VCaP (cell line): ENCODE measurements around the gene C5orf52.

Experiments
- H3K27ac ChIP-seq: fragments of 450-650 bp; 2 replicates; pipeline ENCODE4 v1.5.1; 2017
- CTCF ChIP-seq: fragments of 450-650 bp; conservative IDR thresholded peaks from 2 replicates; pipeline ENCODE4 v1.5.1; 2017; ENCODE audit warnings: mild to moderate bottlenecking, moderate library complexity

Gene C5orf52

GRCh38 chr5:157703736-157704135, 32.4 kb downstream of the C5orf52 start:
- H3K27ac ChIP-seq, result no peak overlapping the region
- no peak for TF ChIP-seq CTCF

GRCh38 chr5:157708866-157709265, 37.5 kb downstream of the C5orf52 start:
- no peak for TF ChIP-seq CTCF
- H3K27ac ChIP-seq, result peak overlapping the region; percentile 58

DNA sequence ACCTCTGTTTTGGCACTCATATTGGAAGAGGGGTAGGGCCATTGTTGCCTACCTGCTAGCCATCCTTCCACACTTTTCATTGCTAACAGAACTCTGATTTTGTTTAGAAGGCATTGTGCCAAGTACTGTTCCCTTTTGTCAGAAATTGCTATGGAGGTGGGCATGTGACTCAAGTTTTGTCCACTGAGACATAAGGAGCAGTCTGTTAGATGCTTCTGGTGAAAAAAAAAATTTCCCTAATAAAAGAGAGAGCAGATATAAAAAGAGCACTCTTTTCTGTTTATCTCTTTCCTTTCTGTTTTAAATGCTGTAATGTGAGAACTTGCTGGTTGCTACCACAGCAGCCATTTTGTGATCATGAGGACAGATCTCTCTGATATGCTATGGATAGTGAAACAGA, 38.0 kb downstream of the C5orf52 start:
- no peak for TF ChIP-seq CTCF
- H3K27ac ChIP-seq, result peak overlapping the region; percentile 58

DNA sequence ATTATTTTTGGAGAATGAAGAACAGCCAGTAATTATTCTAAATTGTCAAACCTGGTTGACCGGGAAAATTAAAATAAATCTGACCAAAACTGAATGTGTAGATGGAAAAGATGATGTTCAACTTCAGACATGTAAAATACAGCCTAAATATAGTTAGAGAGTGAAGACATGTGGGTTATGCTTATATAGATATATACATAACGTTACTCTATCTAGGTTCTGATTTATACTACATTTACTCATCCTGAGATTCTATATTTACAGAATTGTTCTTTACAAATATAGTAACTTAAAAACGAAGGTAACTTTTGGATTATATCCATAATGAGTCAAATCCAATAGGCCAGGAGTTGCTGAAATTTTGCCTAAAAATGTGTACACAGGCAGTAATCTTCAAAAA, 39.1 kb downstream of the C5orf52 start:
- no peak overlapping the region for H3K27ac ChIP-seq
- no peak for TF ChIP-seq CTCF

DNA sequence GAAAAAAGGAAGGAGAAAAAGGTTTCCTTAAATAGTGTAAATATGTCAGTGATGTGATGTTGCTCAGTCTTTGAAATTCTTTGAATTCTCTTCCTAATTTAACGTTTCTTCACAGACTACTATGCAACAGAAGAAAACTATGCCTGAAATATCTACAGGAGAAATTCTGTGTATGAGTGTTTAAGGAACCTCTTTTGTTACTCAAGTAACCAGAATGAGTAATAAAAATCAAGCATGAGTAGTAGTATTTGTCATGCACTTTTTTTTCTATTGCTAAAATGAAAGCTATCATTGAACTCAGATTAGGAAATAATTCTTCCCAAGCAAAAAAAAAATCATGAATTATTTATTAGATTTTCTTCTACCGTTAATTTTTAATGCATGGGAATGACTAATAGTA, 39.5 kb downstream of the C5orf52 start:
- H3K27ac ChIP-seq, result no peak overlapping the region
- TF ChIP-seq CTCF, result no peak

DNA sequence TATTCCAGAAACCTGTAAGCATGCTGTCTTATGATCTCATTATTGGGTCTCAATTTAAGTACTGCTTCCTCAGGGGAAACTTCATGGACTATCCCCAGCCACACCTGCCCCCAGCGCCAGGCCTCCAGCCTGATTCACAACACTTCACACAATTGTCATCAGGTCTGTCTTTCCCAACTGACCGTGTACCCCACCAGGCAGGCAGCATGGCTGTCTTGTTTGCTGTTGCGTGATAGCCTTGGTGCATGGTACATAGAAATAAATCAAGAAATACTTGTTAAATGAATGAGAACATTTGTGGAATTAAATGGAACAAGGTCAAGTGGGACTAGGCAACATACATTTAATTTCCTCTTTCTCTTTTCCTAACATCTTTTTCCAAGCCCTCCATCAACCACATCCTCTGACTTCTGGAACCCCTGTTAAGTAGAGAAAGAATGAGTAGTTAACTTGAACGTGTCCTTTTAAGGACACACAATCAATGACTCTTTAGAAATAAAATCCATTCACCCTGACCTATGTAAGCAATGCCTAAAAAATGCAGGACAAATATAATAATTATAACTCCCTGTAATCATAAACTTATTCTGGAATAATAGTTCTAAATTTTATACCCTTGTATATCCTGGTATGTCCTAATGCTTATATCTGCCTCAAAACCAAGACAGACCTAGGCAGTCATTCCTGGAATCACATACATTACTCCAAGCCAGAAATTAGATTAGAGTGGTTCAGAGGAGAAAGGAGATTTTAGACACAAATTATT, 42.7 kb downstream of the C5orf52 start:
- no peak overlapping the region for H3K27ac ChIP-seq
- TF ChIP-seq CTCF, result no peak

DNA sequence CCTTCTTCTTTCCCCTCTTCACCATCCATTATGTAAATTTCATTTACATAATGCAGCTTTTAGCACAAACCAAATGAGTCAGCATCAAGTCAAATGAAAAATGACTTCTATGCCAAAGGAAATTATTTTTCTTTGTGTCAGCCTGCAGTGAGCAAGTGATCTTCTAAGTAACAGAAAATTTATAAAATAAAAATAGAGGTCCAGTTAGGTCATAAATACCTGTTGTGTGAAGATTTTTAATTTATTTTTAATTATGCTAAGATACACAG, 43.2 kb downstream of the C5orf52 start:
- no peak for TF ChIP-seq CTCF
- no peak overlapping the region for H3K27ac ChIP-seq

GRCh38 chr5:157718519-157718918, 47.2 kb downstream of the C5orf52 start:
- peak; percentile 86 for TF ChIP-seq CTCF
- H3K27ac ChIP-seq, result peak overlapping the region; percentile 35; the same call in 1 of the 2 replicates
